ENCODE data around the gene ST8SIA5. TPM values are rescaled to one million over a fixed set of nuclear protein-coding genes. Genes with fewer than 3 reads are reported as not detected.

Gene ST8SIA5
- total RNA-seq, 1 experiment from 2014 or later = 5.4 TPM

DNA sequence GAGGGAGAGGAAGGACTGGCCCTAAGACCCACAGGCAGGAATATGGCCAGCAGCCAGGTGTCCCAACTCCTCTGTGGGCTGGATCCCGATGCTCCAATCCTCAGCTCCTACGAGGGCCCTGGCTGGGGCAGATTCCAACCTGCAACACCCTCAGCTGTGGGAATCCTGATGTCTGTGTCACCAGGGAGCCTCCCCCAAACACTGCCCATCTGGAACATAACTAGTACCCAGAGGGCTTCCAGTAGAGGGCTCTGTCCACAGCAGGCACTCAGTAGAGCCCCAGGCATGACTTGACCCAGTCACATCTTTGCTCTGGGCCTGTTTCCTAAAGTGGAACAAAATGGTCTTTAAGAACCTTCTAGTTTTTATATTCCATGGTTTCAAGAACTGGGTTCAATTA, 79.2 kb downstream of the ST8SIA5 start:
- ATAC-seq (peak; percentile 67), DNase-seq (ENCODE audit: low spot score) (no peak)
- ChIA-PET POLR2A (no interaction called here), CTCF (interaction anchor here (1.0 to 5.0 kb wide), 4 partner anchors 17 to 527 kb away, joined by 3 to 29 read pairs (median 3); no protein-coding TSS in a partner anchor)
- H3K4me1 Mint-ChIP-seq = peaks cover 18% of the 10 kb centered on the region
- no peaks in the 10 kb centered on the region for H3K9me3 Mint-ChIP-seq
- H3K27me3 Mint-ChIP-seq (ENCODE audit: low read depth) = no peaks in the 10 kb centered on the region; the same call in 1 of the 2 replicates
- TF ChIP-seq ELF4 (CRISPR knock-in tag; IDR thresholded peaks at IDR 0.05; ENCODE audit: low read depth) (no peak), SOX15 (CRISPR knock-in tag; IDR thresholded peaks at IDR 0.05) (no peak)
- TF ChIP-seq, protein P1, sequence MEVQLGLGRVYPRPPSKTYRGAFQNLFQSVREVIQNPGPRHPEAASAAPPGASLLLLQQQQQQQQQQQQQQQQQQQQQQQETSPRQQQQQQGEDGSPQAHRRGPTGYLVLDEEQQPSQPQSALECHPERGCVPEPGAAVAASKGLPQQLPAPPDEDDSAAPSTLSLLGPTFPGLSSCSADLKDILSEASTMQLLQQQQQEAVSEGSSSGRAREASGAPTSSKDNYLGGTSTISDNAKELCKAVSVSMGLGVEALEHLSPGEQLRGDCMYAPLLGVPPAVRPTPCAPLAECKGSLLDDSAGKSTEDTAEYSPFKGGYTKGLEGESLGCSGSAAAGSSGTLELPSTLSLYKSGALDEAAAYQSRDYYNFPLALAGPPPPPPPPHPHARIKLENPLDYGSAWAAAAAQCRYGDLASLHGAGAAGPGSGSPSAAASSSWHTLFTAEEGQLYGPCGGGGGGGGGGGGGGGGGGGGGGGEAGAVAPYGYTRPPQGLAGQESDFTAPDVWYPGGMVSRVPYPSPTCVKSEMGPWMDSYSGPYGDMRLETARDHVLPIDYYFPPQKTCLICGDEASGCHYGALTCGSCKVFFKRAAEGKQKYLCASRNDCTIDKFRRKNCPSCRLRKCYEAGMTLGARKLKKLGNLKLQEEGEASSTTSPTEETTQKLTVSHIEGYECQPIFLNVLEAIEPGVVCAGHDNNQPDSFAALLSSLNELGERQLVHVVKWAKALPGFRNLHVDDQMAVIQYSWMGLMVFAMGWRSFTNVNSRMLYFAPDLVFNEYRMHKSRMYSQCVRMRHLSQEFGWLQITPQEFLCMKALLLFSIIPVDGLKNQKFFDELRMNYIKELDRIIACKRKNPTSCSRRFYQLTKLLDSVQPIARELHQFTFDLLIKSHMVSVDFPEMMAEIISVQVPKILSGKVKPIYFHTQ (CRISPR knock-in tag; IDR thresholded peaks at IDR 0.05) = no peak
- TF ChIP-seq, protein P2, sequence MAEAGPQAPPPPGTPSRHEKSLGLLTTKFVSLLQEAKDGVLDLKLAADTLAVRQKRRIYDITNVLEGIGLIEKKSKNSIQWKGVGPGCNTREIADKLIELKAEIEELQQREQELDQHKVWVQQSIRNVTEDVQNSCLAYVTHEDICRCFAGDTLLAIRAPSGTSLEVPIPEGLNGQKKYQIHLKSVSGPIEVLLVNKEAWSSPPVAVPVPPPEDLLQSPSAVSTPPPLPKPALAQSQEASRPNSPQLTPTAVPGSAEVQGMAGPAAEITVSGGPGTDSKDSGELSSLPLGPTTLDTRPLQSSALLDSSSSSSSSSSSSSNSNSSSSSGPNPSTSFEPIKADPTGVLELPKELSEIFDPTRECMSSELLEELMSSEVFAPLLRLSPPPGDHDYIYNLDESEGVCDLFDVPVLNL (CRISPR knock-in tag; IDR thresholded peaks at IDR 0.05; ENCODE audit: borderline replicate concordance, low read depth) = no peak
- TF ChIP-seq, protein P3, sequence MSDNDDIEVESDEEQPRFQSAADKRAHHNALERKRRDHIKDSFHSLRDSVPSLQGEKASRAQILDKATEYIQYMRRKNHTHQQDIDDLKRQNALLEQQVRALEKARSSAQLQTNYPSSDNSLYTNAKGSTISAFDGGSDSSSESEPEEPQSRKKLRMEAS (CRISPR knock-in tag; IDR thresholded peaks at IDR 0.05) = no peak
- TF ChIP-seq, protein P4, sequence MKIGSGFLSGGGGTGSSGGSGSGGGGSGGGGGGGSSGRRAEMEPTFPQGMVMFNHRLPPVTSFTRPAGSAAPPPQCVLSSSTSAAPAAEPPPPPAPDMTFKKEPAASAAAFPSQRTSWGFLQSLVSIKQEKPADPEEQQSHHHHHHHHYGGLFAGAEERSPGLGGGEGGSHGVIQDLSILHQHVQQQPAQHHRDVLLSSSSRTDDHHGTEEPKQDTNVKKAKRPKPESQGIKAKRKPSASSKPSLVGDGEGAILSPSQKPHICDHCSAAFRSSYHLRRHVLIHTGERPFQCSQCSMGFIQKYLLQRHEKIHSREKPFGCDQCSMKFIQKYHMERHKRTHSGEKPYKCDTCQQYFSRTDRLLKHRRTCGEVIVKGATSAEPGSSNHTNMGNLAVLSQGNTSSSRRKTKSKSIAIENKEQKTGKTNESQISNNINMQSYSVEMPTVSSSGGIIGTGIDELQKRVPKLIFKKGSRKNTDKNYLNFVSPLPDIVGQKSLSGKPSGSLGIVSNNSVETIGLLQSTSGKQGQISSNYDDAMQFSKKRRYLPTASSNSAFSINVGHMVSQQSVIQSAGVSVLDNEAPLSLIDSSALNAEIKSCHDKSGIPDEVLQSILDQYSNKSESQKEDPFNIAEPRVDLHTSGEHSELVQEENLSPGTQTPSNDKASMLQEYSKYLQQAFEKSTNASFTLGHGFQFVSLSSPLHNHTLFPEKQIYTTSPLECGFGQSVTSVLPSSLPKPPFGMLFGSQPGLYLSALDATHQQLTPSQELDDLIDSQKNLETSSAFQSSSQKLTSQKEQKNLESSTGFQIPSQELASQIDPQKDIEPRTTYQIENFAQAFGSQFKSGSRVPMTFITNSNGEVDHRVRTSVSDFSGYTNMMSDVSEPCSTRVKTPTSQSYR (CRISPR knock-in tag; IDR thresholded peaks at IDR 0.05) = no peak
- no peaks in the 10 kb centered on the region for H3K36me3 Mint-ChIP-seq
- no peak overlapping the region for H3K4me3 Mint-ChIP-seq
- H3K27ac Mint-ChIP-seq = no peak overlapping the region

DNA sequence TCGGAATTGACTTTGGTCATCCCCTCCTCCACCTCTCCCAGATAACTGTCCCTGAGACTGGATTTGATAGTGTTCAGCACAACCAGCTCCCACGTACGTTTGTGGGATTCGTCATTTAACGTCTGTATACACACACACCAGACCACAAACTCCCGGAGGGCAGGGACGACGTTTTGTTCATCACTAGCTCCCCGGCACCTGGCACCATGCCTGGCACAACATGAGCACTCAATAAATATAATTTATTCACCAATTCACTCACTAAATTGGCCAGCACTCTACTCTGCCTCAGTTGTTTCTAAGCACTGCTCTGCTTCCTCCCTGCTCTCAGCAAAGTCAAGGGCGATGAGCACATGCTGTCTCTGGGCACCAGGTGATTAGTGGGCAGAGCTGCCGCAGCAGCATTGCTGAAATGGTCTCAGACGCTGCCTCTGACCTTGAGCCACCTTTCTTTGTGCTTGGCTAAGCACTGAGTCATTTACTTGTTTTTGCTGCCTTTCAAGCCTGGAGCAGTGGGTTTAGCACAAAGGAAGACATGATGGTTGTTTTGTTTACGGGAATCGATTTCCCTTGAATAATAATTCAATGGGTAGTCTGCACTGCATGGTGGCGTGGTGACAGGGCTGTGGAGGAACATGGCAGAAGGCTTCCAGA, 80.5 kb downstream of the ST8SIA5 start:
- ChIA-PET POLR2A (no interaction called here), CTCF (interaction anchor here (1.5 to 5.0 kb wide), 2 partner anchors 18 to 529 kb away, joined by 3 to 29 read pairs; no protein-coding TSS in a partner anchor)
- no peaks in the 10 kb centered on the region for H3K9me3 Mint-ChIP-seq
- ATAC-seq (peak; percentile 46), DNase-seq (ENCODE audit: low spot score) (no peak)
- no peaks in the 10 kb centered on the region for H3K36me3 Mint-ChIP-seq
- no peak overlapping the region for H3K4me3 Mint-ChIP-seq
- H3K4me1 Mint-ChIP-seq = peaks cover 30% of the 10 kb centered on the region
- peak overlapping the region; percentile 52; the same call in 1 of the 2 replicates for H3K27ac Mint-ChIP-seq
- no peaks in the 10 kb centered on the region; the same call in 1 of the 2 replicates for H3K27me3 Mint-ChIP-seq (ENCODE audit: low read depth)
- TF ChIP-seq ELF4 (CRISPR knock-in tag; IDR thresholded peaks at IDR 0.05; ENCODE audit: low read depth) (no peak), CREB1 (CRISPR knock-in tag; IDR thresholded peaks at IDR 0.05) (no peak), ZNF396 (CRISPR knock-in tag; IDR thresholded peaks at IDR 0.05; ENCODE audit: borderline replicate concordance) (no peak), NFATC4 (CRISPR knock-in tag; IDR thresholded peaks at IDR 0.05) (no peak)
- TF ChIP-seq, protein P5, sequence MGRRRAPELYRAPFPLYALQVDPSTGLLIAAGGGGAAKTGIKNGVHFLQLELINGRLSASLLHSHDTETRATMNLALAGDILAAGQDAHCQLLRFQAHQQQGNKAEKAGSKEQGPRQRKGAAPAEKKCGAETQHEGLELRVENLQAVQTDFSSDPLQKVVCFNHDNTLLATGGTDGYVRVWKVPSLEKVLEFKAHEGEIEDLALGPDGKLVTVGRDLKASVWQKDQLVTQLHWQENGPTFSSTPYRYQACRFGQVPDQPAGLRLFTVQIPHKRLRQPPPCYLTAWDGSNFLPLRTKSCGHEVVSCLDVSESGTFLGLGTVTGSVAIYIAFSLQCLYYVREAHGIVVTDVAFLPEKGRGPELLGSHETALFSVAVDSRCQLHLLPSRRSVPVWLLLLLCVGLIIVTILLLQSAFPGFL (CRISPR knock-in tag; IDR thresholded peaks at IDR 0.05; ENCODE audit: borderline replicate concordance) = no peak
- TF ChIP-seq, protein P6, sequence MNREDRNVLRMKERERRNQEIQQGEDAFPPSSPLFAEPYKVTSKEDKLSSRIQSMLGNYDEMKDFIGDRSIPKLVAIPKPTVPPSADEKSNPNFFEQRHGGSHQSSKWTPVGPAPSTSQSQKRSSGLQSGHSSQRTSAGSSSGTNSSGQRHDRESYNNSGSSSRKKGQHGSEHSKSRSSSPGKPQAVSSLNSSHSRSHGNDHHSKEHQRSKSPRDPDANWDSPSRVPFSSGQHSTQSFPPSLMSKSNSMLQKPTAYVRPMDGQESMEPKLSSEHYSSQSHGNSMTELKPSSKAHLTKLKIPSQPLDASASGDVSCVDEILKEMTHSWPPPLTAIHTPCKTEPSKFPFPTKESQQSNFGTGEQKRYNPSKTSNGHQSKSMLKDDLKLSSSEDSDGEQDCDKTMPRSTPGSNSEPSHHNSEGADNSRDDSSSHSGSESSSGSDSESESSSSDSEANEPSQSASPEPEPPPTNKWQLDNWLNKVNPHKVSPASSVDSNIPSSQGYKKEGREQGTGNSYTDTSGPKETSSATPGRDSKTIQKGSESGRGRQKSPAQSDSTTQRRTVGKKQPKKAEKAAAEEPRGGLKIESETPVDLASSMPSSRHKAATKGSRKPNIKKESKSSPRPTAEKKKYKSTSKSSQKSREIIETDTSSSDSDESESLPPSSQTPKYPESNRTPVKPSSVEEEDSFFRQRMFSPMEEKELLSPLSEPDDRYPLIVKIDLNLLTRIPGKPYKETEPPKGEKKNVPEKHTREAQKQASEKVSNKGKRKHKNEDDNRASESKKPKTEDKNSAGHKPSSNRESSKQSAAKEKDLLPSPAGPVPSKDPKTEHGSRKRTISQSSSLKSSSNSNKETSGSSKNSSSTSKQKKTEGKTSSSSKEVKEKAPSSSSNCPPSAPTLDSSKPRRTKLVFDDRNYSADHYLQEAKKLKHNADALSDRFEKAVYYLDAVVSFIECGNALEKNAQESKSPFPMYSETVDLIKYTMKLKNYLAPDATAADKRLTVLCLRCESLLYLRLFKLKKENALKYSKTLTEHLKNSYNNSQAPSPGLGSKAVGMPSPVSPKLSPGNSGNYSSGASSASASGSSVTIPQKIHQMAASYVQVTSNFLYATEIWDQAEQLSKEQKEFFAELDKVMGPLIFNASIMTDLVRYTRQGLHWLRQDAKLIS (CRISPR knock-in tag; IDR thresholded peaks at IDR 0.05; ENCODE audit: borderline replicate concordance) = no peak
- TF ChIP-seq, protein P1 (CRISPR knock-in tag; IDR thresholded peaks at IDR 0.05) = no peak
- TF ChIP-seq, protein P7, sequence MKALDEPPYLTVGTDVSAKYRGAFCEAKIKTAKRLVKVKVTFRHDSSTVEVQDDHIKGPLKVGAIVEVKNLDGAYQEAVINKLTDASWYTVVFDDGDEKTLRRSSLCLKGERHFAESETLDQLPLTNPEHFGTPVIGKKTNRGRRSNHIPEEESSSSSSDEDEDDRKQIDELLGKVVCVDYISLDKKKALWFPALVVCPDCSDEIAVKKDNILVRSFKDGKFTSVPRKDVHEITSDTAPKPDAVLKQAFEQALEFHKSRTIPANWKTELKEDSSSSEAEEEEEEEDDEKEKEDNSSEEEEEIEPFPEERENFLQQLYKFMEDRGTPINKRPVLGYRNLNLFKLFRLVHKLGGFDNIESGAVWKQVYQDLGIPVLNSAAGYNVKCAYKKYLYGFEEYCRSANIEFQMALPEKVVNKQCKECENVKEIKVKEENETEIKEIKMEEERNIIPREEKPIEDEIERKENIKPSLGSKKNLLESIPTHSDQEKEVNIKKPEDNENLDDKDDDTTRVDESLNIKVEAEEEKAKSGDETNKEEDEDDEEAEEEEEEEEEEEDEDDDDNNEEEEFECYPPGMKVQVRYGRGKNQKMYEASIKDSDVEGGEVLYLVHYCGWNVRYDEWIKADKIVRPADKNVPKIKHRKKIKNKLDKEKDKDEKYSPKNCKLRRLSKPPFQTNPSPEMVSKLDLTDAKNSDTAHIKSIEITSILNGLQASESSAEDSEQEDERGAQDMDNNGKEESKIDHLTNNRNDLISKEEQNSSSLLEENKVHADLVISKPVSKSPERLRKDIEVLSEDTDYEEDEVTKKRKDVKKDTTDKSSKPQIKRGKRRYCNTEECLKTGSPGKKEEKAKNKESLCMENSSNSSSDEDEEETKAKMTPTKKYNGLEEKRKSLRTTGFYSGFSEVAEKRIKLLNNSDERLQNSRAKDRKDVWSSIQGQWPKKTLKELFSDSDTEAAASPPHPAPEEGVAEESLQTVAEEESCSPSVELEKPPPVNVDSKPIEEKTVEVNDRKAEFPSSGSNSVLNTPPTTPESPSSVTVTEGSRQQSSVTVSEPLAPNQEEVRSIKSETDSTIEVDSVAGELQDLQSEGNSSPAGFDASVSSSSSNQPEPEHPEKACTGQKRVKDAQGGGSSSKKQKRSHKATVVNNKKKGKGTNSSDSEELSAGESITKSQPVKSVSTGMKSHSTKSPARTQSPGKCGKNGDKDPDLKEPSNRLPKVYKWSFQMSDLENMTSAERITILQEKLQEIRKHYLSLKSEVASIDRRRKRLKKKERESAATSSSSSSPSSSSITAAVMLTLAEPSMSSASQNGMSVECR (CRISPR knock-in tag; IDR thresholded peaks at IDR 0.05; ENCODE audit: borderline replicate concordance) = no peak
